H7 (cell line): ENCODE measurements around the gene EYA2. TPM values are rescaled to one million over a fixed set of nuclear protein-coding genes. Genes with fewer than 3 reads are reported as not detected.

ENCODE experiments used
- DNase-seq: peaks from one replicate; pipeline ENCODE4 v3.0.0; 2012
- H3K27me3 ChIP-seq: 2 replicates; pipeline ENCODE4 v1.6.0; 2011; ENCODE audit warnings: mild to moderate bottlenecking, low read length; ENCODE audit not compliant: control insufficient read depth, insufficient read depth
- H3K36me3 ChIP-seq: replicated peaks from 2 replicates; pipeline ENCODE4 v1.5.1; 2011; ENCODE audit warnings: low read length; ENCODE audit not compliant: control insufficient read depth, insufficient read depth
- H3K4me3 ChIP-seq: 2 replicates; pipeline ENCODE4 v1.5.1; 2011; ENCODE audit warnings: low read depth, mild to moderate bottlenecking, control low read depth, low read length, moderate library complexity; ENCODE audit not compliant: insufficient read depth
- total RNA-seq: library from RNA; depleted of rRNA; stranded (reverse); fragments of >200 nt; shearing (Covaris generic); gene quantifications from 2 replicates; pipeline ENCODE4 v1.2.3, GENCODE V29; 2014

The EYA2 gene
- total RNA-seq, 1 experiment from 2014 or later: 1.7 TPM

GRCh38 chr20:46983466-46983865 lies 88.8 kb downstream of the EYA2 start:
- DNase-seq: no peak
- Histone ChIP-seq H3K36me3 (no peaks in the 10 kb centered on the region), H3K27me3 (no peaks in the 10 kb centered on the region), H3K4me3 (no peak overlapping the region)

GRCh38 chr20:46984405-46984804 lies 89.8 kb downstream of the EYA2 start:
- Histone ChIP-seq H3K36me3 (no peaks in the 10 kb centered on the region), H3K4me3 (no peak overlapping the region), H3K27me3 (no peaks in the 10 kb centered on the region)
- DNase-seq: no peak

DNA sequence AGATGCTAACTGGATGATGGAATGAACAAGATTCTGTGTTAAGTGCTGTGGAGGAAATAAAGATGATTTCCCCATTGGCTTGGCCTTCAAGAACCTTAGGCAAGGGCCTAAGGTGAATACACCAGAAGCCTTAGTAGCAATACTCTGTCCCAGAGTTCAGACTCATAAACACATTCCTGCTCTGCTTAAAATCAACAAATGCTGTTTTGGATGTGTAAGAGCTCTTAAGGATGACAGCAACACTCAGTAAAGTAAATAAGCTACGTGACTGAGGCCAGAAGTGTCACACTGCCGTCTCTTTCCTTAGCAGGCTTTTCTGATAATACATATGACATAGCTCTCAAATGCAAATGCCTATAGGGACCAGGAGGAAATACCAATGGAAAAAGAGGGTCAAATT lies 90.6 kb downstream of the EYA2 start:
- Histone ChIP-seq H3K4me3 (no peak overlapping the region), H3K27me3 (no peaks in the 10 kb centered on the region), H3K36me3 (no peaks in the 10 kb centered on the region)
- no peak for DNase-seq

DNA sequence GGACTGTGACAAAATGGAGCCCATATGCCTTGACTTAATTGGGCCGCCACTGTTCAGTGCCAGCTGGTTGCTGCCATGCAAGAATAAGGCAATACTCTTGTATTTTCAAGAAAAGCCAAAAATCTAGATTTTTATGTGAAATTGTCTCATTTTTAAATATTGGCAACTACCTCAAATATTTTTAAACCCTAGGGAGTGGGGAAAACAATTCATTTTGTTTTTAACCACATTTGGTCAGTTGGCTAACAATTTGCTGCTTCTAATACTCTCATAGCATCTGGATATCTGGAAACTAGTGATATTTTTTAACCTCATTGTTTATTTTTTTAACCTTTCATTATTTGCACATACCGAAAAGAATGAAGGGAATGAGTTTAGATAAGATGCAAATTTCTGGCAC lies 91.0 kb downstream of the EYA2 start:
- Histone ChIP-seq H3K27me3 (no peaks in the 10 kb centered on the region), H3K36me3 (no peaks in the 10 kb centered on the region), H3K4me3 (no peak overlapping the region)
- no peak for DNase-seq

DNA sequence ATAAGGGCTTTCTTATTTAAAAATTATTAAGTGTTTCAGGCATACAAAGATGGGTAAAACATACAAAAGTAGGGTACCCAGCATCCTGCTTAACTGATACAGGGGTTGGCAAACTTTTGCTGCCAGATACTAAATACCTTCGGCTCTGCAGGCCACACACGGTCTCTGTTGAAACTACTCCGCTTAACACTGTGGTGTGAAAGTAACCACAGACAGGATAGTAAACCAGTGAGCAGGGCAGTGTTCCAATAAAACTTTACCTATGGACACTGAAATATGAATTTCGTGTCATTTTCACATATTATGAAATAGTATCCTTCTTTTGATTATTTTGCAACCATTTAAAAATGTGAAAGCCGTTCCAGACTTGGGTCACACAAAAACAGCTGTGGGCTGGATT lies 92.4 kb downstream of the EYA2 start:
- no peak for DNase-seq
- no peaks in the 10 kb centered on the region for H3K36me3 ChIP-seq
- H3K27me3 ChIP-seq: no peaks in the 10 kb centered on the region
- no peak overlapping the region for H3K4me3 ChIP-seq

DNA sequence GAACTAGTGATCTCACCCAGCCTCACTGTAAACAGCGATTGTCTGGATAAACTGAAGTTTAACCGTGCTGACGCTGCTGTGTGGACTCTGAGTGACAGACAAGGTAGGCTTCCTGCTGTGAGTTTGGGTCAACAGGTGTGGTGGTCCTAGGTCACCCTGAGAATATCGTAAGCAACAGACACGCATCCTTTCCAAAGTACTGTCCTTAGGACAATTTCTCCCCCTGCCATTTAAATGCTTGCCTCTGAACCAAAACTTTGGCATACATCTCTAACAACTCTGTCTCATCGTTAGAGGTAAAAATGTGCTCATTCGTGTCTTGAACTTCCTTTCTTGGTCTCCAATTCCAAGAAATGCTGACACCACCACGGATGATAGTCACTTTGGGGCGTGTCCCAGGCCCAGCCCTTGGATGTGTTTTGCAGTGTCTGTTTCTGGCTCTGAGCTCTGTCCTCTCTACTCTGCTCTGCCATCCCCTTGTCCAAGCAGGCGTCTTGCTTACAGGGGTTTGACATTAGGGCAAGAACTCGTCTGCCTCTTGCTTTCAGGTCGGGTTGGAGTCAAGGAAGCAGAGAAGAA lies 95.5 kb downstream of the EYA2 start:
- no peak for DNase-seq
- no peak overlapping the region for H3K4me3 ChIP-seq
- no peaks in the 10 kb centered on the region for H3K36me3 ChIP-seq
- H3K27me3 ChIP-seq: no peaks in the 10 kb centered on the region

- DNase-seq: no peak
- Histone ChIP-seq H3K36me3 (no peaks in the 10 kb centered on the region), H3K4me3 (no peak overlapping the region), H3K27me3 (no peaks in the 10 kb centered on the region)
Observed at GRCh38 chr20:46990596-46991104, 96.0 kb downstream of the EYA2 start.

DNA sequence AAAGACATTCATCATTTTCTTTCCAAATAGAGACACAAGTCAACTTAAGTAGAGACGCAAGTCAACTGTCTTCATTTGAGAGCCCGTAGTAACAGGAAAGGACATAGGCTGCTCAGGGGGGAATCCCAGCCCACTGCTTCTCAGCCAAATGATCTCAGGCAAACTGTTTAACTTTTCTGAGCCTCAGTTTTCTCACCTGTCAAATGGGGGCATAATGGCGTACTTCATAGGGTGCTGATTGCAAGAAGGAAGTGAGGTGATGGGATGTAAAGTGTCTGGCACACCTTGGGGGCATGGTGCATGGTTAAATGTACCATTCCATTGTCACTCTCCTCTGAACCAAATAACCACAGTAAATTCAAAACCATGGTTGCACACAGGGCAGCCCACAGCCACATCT lies 96.5 kb downstream of the EYA2 start:
- no peaks in the 10 kb centered on the region for H3K27me3 ChIP-seq
- DNase-seq: no peak
- no peaks in the 10 kb centered on the region for H3K36me3 ChIP-seq
- no peak overlapping the region for H3K4me3 ChIP-seq

GRCh38 chr20:46991880-46992639 lies 97.4 kb downstream of the EYA2 start:
- no peak for DNase-seq
- Histone ChIP-seq H3K36me3 (no peaks in the 10 kb centered on the region), H3K27me3 (no peaks in the 10 kb centered on the region), H3K4me3 (no peak overlapping the region)

- no peak overlapping the region for H3K4me3 ChIP-seq
- no peaks in the 10 kb centered on the region for H3K27me3 ChIP-seq
- H3K36me3 ChIP-seq: no peaks in the 10 kb centered on the region
- no peak for DNase-seq
Observed at GRCh38 chr20:46992640-46993035, 98.0 kb downstream of the EYA2 start.

DNA sequence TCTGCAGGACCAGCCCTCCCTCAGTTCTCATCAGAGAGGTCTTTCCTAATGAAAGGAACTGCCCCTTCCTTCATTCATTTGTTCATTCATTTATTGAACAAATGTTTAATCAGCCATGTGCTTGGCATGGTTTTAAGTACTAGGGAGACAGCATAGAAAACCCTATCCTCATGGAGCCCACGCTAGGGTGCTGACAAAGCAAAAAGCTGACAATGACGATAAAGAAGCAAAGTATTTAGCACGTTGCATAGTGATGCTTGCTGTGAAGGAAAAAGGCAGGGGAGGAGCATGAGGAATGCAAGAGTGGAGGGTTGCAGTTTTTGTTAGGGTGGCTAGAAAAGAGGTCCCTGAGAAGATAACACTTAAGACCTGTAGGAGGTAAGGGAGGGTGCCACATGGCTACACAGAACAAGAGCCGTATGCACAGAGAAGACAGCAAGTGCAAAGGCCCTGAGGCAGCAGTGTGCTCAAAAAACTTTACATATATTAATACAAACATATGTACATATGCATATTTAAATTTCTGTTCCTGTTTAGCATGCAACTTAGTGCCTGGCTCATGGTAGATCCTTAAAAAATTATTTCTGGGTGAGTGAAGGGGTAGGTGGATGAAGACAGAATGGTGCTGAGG lies 98.9 kb downstream of the EYA2 start:
- H3K27me3 ChIP-seq: no peaks in the 10 kb centered on the region
- no peak overlapping the region for H3K4me3 ChIP-seq
- DNase-seq: no peak
- H3K36me3 ChIP-seq: no peaks in the 10 kb centered on the region

DNA sequence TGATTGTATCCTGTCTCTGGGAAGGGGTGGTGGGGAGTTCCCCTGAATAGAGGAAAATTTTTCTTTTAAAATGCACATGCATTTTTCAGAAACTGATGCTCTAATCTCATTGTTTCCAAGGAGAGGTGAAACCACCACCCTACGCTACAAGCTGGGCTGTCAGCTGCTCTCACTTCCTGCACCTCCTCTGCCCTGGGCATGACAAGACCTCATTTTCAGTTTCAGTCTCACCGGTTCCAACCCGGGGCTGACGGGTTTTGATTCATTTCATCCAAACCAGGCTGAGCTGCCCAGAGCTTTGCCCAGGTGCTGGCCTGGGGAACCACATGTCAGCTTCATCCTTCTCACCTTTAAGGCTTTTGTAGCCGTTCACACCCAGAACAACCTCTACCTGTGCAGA lies 99.7 kb downstream of the EYA2 start:
- DNase-seq: no peak
- Histone ChIP-seq H3K36me3 (no peaks in the 10 kb centered on the region), H3K4me3 (no peak overlapping the region), H3K27me3 (no peaks in the 10 kb centered on the region)

DNA sequence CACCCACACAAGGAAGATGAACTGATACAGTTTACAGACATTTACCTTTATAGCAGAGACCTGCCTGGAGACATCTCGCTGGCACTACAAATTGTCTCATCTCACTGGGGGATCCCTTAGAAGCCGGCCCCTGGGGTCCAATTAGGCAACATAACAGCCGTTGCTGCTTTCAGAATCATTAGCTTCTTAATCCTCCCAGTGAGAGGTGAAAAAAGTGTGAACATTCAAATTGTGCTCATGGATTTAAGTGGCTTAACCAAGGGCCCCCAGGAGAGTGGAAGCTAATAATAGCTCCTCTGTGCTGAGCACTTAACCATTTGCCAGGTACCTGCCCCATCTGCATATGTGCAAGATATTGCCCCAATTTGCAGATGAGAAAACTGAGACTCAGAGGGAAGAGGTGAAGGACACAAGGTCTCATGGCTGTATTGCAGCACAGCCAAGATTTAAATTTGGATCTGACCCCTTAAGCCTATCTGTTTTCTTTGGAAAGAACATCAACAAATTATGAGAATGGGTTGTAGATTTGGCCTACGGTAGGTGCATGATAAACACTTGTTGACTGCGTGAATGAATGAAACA lies 101.0 kb downstream of the EYA2 start:
- Histone ChIP-seq H3K4me3 (no peak overlapping the region), H3K27me3 (no peaks in the 10 kb centered on the region), H3K36me3 (no peaks in the 10 kb centered on the region)
- no peak for DNase-seq

- Histone ChIP-seq H3K4me3 (no peak overlapping the region), H3K27me3 (no peaks in the 10 kb centered on the region), H3K36me3 (no peaks in the 10 kb centered on the region)
- DNase-seq: no peak
Observed at GRCh38 chr20:46997187-46997586, 102.5 kb downstream of the EYA2 start.
